Glutamatergic neuron (in vitro differentiated cells): ENCODE data around the gene C14orf39. TPM values are rescaled to one million over a fixed set of nuclear protein-coding genes. Genes with fewer than 3 reads are reported as not detected.

ENCODE experiments used
- DNase-seq: peaks from one replicate; pipeline ENCODE4 v3.0.0; 2022
- H3K27ac Mint-ChIP-seq: one replicate; pipeline ENCODE4 v1.8.0; 2020; ENCODE audit warnings: mild to moderate bottlenecking, mixed read lengths, inconsistent platforms; ENCODE audit not compliant: unreplicated experiment
- H3K27me3 Mint-ChIP-seq: one replicate; pipeline ENCODE4 v1.8.0; 2020; ENCODE audit warnings: mild to moderate bottlenecking, moderate library complexity, mixed read lengths, inconsistent platforms; ENCODE audit not compliant: unreplicated experiment
- H3K36me3 Mint-ChIP-seq: one replicate; pipeline ENCODE4 v1.8.0; 2020; ENCODE audit warnings: mild to moderate bottlenecking, mixed read lengths, inconsistent platforms; ENCODE audit not compliant: unreplicated experiment
- H3K4me1 Mint-ChIP-seq: one replicate; pipeline ENCODE4 v1.8.0; 2020; ENCODE audit warnings: mild to moderate bottlenecking, low read depth, mixed read lengths, inconsistent platforms; ENCODE audit not compliant: unreplicated experiment
- H3K4me3 Mint-ChIP-seq: one replicate; pipeline ENCODE4 v1.8.0; 2020; ENCODE audit warnings: mild to moderate bottlenecking, mixed read lengths, inconsistent platforms; ENCODE audit not compliant: unreplicated experiment
- H3K9me3 Mint-ChIP-seq: one replicate; pipeline ENCODE4 v1.8.0; 2020; ENCODE audit warnings: mild to moderate bottlenecking, moderate library complexity, mixed read lengths, inconsistent platforms; ENCODE audit not compliant: unreplicated experiment
- CTCF ChIP-seq: fragments of 200-600 bp; sonication (generic); IDR thresholded peaks from one replicate; pipeline ENCODE4 v1.5.0; 2021; ENCODE audit not compliant: partially characterized antibody, unreplicated experiment
- total RNA-seq: library from RNA; stranded (reverse); fragmentation: NEBNext Ultra II Directional; extraction: Animal tissue kit (Norgen Biotek cat#: 25700); gene quantifications from one replicate; pipeline ENCODE4 v1.2.1, GENCODE V29; 2021; ENCODE audit not compliant: unreplicated experiment

The C14orf39 gene
- total RNA-seq, 1 donor from 2014 or later, result 1.4 TPM

GRCh38 chr14:60512973-60513571 lies 27.2 kb upstream of the C14orf39 start:
- Mint-ChIP-seq H3K4me1 (no peaks in the 10 kb centered on the region), H3K27me3 (peaks cover 24% of the 10 kb centered on the region), H3K9me3 (peaks cover 7% of the 10 kb centered on the region), H3K36me3 (no peaks in the 10 kb centered on the region), H3K27ac (no peak overlapping the region), H3K4me3 (no peak overlapping the region)
- no peak for TF ChIP-seq CTCF
- DNase-seq, result no peak

GRCh38 chr14:60512126-60512525 lies 26.3 kb upstream of the C14orf39 start:
- Mint-ChIP-seq H3K4me1 (peaks cover 7% of the 10 kb centered on the region), H3K36me3 (no peaks in the 10 kb centered on the region), H3K27me3 (peaks cover 31% of the 10 kb centered on the region), H3K4me3 (no peak overlapping the region), H3K9me3 (peaks cover 9% of the 10 kb centered on the region), H3K27ac (no peak overlapping the region)
- TF ChIP-seq CTCF, result no peak
- no peak for DNase-seq

- Mint-ChIP-seq H3K27me3 (peaks cover 35% of the 10 kb centered on the region), H3K27ac (no peak overlapping the region), H3K4me3 (no peak overlapping the region), H3K9me3 (peaks cover 11% of the 10 kb centered on the region), H3K4me1 (peaks cover 8% of the 10 kb centered on the region), H3K36me3 (no peaks in the 10 kb centered on the region)
- DNase-seq, result peak; percentile 33
- TF ChIP-seq CTCF, result no peak
Observed at GRCh38 chr14:60510951-60511599, 25.2 kb upstream of the C14orf39 start.

- no peaks in the 10 kb centered on the region for H3K36me3 Mint-ChIP-seq
- DNase-seq, result no peak
- H3K9me3 Mint-ChIP-seq, result peaks cover 11% of the 10 kb centered on the region
- peaks cover 13% of the 10 kb centered on the region for H3K4me1 Mint-ChIP-seq
- no peak overlapping the region for H3K27ac Mint-ChIP-seq
- no peak for TF ChIP-seq CTCF
- H3K27me3 Mint-ChIP-seq, result peaks cover 38% of the 10 kb centered on the region
- H3K4me3 Mint-ChIP-seq, result peak overlapping the region; percentile 25
Observed at GRCh38 chr14:60510254-60510950, 24.5 kb upstream of the C14orf39 start.
